GM23248 (cell line): ENCODE results near the gene PREX1.

Experiments used
- EZH2 ChIP-seq: fragments of 200-600 bp; sonication (generic); IDR thresholded peaks from 2 replicates; pipeline ENCODE4 v1.6.1; 2018; ENCODE audit warnings: antibody characterized with exemption, mild to moderate bottlenecking; ENCODE audit not compliant: insufficient read depth, poor library complexity, severe bottlenecking
- EZH2phosphoT487 ChIP-seq: fragments of 200-600 bp; sonication (generic); IDR thresholded peaks from 2 replicates; pipeline ENCODE4 v1.6.1; 2018; ENCODE audit warnings: antibody characterized with exemption, moderate library complexity, mild to moderate bottlenecking, low read depth; ENCODE audit not compliant: insufficient read depth

DNA sequence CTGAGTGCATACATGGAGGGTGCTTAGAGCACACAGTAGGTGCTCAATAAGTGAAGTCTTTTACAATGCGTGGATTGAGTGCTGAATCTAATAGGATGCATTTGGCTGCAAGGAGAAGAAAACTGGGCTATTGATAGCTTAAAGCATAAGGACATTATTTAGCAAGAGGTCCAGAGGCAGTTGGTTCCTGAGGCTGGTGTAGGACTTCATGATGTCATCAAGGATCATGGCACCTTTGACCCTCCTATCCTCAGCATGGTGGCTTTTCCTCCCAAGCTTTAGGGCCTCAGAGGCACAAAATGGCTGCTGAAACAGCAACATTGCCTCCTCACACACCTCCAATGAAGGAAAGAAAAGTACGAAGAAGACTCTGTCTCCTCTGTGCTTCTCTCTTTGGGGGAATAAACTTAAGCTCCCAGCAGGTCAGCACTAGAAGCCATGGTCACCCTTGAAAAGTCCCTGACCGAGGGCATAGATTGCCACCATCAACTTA lies 3.1 kb upstream of the PREX1 start:
- TF ChIP-seq EZH2 (no peak), EZH2phosphoT487 (no peak)
